WTC11 (cell line): Measurements from ENCODE around the gene MYH11. TPM values are rescaled to one million over a fixed set of nuclear protein-coding genes. Genes with fewer than 3 reads are reported as not detected.

Experiments used
- ATAC-seq: fragments of 200-7000 bp; cut with Tn5 transposase; 2 replicates; pipeline ENCODE4 v1.10.0; 2021; ENCODE audit warnings: mild to moderate bottlenecking, moderate library complexity
- CTCF ChIA-PET: fragments of 300-600 bp; sonication (Branson Sonifier 250); formaldehyde crosslinking; loops from one replicate; lab custom pipeline; 2021; ENCODE audit warnings: antibody characterized with exemption; lab: Charles Lee
- POLR2A ChIA-PET: fragments of 350-600 bp; sonication (Branson Sonifier 250); formaldehyde crosslinking; loops from one replicate; lab custom pipeline; 2021; ENCODE audit warnings: antibody characterized with exemption; lab: Charles Lee
- DNase-seq: peaks from one replicate; pipeline ENCODE4 v3.0.0; 2021; ENCODE audit warnings: low spot score
- H3K27ac Mint-ChIP-seq: 2 replicates; pipeline ENCODE4 v1.8.0; 2021; ENCODE audit warnings: mixed read lengths
- H3K27me3 Mint-ChIP-seq: 2 replicates; pipeline ENCODE4 v1.8.0; 2021; ENCODE audit warnings: low read depth, mild to moderate bottlenecking, moderate library complexity, mixed read lengths
- H3K36me3 Mint-ChIP-seq: 2 replicates; pipeline ENCODE4 v1.8.0; 2021; ENCODE audit warnings: mixed read lengths
- H3K4me1 Mint-ChIP-seq: 2 replicates; pipeline ENCODE4 v1.8.0; 2022; ENCODE audit warnings: mixed read lengths
- H3K4me3 Mint-ChIP-seq: 2 replicates; pipeline ENCODE4 v1.8.0; 2021; ENCODE audit warnings: mild to moderate bottlenecking, moderate library complexity, mixed read lengths
- H3K9me3 Mint-ChIP-seq: 2 replicates; pipeline ENCODE4 v1.8.0; 2021; ENCODE audit warnings: mixed read lengths
- ATF1 ChIP-seq: sonication (generic); formaldehyde crosslinking; IDR thresholded peaks from 2 replicates; pipeline ENCODE4 v1.8.1; 2023; ENCODE audit warnings: mild to moderate bottlenecking, moderate library complexity, missing genetic modification reagents
- E2F1 ChIP-seq: sonication (generic); formaldehyde crosslinking; IDR thresholded peaks from 2 replicates; pipeline ENCODE4 v1.8.0; 2022; ENCODE audit warnings: mild to moderate bottlenecking, missing genetic modification reagents
- ERG ChIP-seq: fragments of 250-450 bp; sonication (Bioruptor Pico); IDR thresholded peaks from 2 replicates; pipeline ENCODE4 v1.8.0; 2021; ENCODE audit warnings: mild to moderate bottlenecking
- ETV6 ChIP-seq: sonication (generic); formaldehyde crosslinking; IDR thresholded peaks from 2 replicates; pipeline ENCODE4 v1.8.1; 2022; ENCODE audit warnings: mild to moderate bottlenecking, missing genetic modification reagents
- FOXP4 ChIP-seq: sonication (generic); formaldehyde crosslinking; IDR thresholded peaks from 2 replicates; pipeline ENCODE4 v1.8.0; 2022; ENCODE audit warnings: mild to moderate bottlenecking, missing genetic modification reagents
- MAX ChIP-seq: sonication (generic); formaldehyde crosslinking; IDR thresholded peaks from 2 replicates; pipeline ENCODE4 v1.8.0; 2022; ENCODE audit warnings: mild to moderate bottlenecking, missing genetic modification reagents
- MXD4 ChIP-seq: fragments of 250-450 bp; sonication (Bioruptor Pico); IDR thresholded peaks from 2 replicates; pipeline ENCODE4 v1.8.0; 2021; ENCODE audit warnings: mild to moderate bottlenecking, moderate library complexity, borderline replicate concordance
- NFE2L1 ChIP-seq: sonication (generic); formaldehyde crosslinking; IDR thresholded peaks from 2 replicates; pipeline ENCODE4 v1.8.1; 2023; ENCODE audit warnings: missing genetic modification reagents
- NR1H2 ChIP-seq: sonication (generic); formaldehyde crosslinking; IDR thresholded peaks from 2 replicates; pipeline ENCODE4 v1.9.0; 2021; ENCODE audit warnings: mild to moderate bottlenecking, moderate library complexity, missing genetic modification reagents
- PRRX2 ChIP-seq: fragments of 250-450 bp; sonication (Bioruptor Pico); IDR thresholded peaks from 2 replicates; pipeline ENCODE4 v1.8.0; 2021; ENCODE audit warnings: mild to moderate bottlenecking
- RORB ChIP-seq: fragments of 250-450 bp; sonication (Bioruptor Pico); IDR thresholded peaks from 2 replicates; pipeline ENCODE4 v1.9.0; 2021; ENCODE audit warnings: mild to moderate bottlenecking
- SP1 ChIP-seq: sonication (generic); formaldehyde crosslinking; conservative IDR thresholded peaks from 2 replicates; pipeline ENCODE4 v1.8.1; 2022; ENCODE audit warnings: missing genetic modification reagents
- TEAD1 ChIP-seq: sonication (generic); formaldehyde crosslinking; IDR thresholded peaks from 2 replicates; pipeline ENCODE4 v1.8.0; 2022; ENCODE audit warnings: mild to moderate bottlenecking, missing genetic modification reagents
- ZBTB21 ChIP-seq: sonication (generic); formaldehyde crosslinking; IDR thresholded peaks from 2 replicates; pipeline ENCODE4 v1.8.1; 2023; ENCODE audit warnings: mild to moderate bottlenecking, missing genetic modification reagents, borderline replicate concordance
- ZNF121 ChIP-seq: sonication (generic); formaldehyde crosslinking; IDR thresholded peaks from 2 replicates; pipeline ENCODE4 v1.8.0; 2023; ENCODE audit warnings: missing genetic modification reagents
- ZNF423 ChIP-seq: fragments of 250-450 bp; sonication (Bioruptor Pico); IDR thresholded peaks from 2 replicates; pipeline ENCODE4 v2.1.2; 2022; ENCODE audit warnings: mild to moderate bottlenecking, moderate library complexity
- ZNF532 ChIP-seq: fragments of 250-450 bp; sonication (Bioruptor Pico); IDR thresholded peaks from 2 replicates; pipeline ENCODE4 v1.9.0; 2021; ENCODE audit warnings: mild to moderate bottlenecking, borderline replicate concordance
- ZNF671 ChIP-seq: fragments of 250-450 bp; sonication (Bioruptor Pico); IDR thresholded peaks from 2 replicates; pipeline ENCODE4 v1.8.0; 2021; ENCODE audit warnings: mild to moderate bottlenecking
- total RNA-seq: library from RNA; stranded (reverse); gene quantifications from 3 replicates; pipeline ENCODE4 v1.2.3, GENCODE V29; 2021
- TF ChIP-seq, protein P1 (sequence below): fragments of 200-600 bp; IDR thresholded peaks from 2 replicates; pipeline ENCODE4 v1.8.0; 2022; ENCODE audit warnings: antibody characterized with exemption
- TF ChIP-seq, protein P2 (sequence below): sonication (generic); formaldehyde crosslinking; conservative IDR thresholded peaks from 2 replicates; pipeline ENCODE4 v1.8.1; 2023; ENCODE audit warnings: mild to moderate bottlenecking, low read depth, missing genetic modification reagents, moderate library complexity
- TF ChIP-seq, protein P3 (sequence below): sonication (generic); formaldehyde crosslinking; IDR thresholded peaks from 2 replicates; pipeline ENCODE4 v1.8.1; 2023; ENCODE audit warnings: mild to moderate bottlenecking, missing genetic modification reagents, moderate library complexity
- TF ChIP-seq, protein P4 (sequence below): sonication (generic); formaldehyde crosslinking; IDR thresholded peaks from 2 replicates; pipeline ENCODE4 v1.8.1; 2023; ENCODE audit warnings: mild to moderate bottlenecking, missing genetic modification reagents, moderate library complexity

The MYH11 gene
- total RNA-seq, 1 experiment from 2014 or later: 0.74 TPM

DNA sequence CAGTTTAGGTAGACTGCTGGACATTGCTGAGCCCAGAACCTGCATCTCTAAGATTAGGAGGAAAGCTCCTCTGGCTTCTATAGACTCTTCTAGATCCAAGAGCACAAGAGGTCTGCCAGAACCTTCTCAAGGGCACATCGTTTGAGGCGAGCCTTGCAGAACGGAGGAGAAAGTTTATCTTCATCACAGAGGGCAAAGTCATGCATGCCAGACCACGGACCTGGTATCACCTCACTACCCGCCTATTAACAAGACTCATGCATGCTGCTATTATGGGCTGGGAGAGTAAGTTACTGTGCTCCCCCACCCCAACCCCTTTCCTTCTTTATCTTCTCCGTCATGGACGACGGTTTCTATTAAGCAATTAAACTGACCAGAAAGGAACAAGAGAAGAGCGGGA, 23.3 kb downstream of the MYH11 start (continued):
- TF ChIP-seq ZNF532 (CRISPR knock-in tag): no peak
- no peak for TF ChIP-seq MXD4 (CRISPR knock-in tag)
- no peak for TF ChIP-seq NFE2L1 (CRISPR knock-in tag)
- TF ChIP-seq SP1 (CRISPR knock-in tag): no peak

- no peaks in the 10 kb centered on the region for H3K9me3 Mint-ChIP-seq
- no peak overlapping the region for H3K27ac Mint-ChIP-seq
- ATAC-seq (no peak), DNase-seq (no peak)
- H3K27me3 Mint-ChIP-seq: no peaks in the 10 kb centered on the region
- no peaks in the 10 kb centered on the region for H3K36me3 Mint-ChIP-seq
- no peaks in the 10 kb centered on the region for H3K4me1 Mint-ChIP-seq
- ChIA-PET CTCF (interaction anchor here (2.5 kb wide), 1 partner anchor 11 kb away, joined by 8 read pairs; no protein-coding TSS in a partner anchor), POLR2A (no interaction called here)
- no peak overlapping the region for H3K4me3 Mint-ChIP-seq
- TF ChIP-seq ZNF121 (no peak), PRRX2 (CRISPR knock-in tag) (no peak), TEAD1 (CRISPR knock-in tag) (no peak), RORB (CRISPR knock-in tag) (no peak), ETV6 (CRISPR knock-in tag) (no peak), MAX (no peak), ZNF671 (CRISPR knock-in tag) (no peak), NR1H2 (CRISPR knock-in tag) (no peak), FOXP4 (no peak), ATF1 (CRISPR knock-in tag) (no peak), ZNF423 (no peak), E2F1 (no peak), ZBTB21 (CRISPR knock-in tag) (no peak), ERG (no peak)
- TF ChIP-seq, protein P1, sequence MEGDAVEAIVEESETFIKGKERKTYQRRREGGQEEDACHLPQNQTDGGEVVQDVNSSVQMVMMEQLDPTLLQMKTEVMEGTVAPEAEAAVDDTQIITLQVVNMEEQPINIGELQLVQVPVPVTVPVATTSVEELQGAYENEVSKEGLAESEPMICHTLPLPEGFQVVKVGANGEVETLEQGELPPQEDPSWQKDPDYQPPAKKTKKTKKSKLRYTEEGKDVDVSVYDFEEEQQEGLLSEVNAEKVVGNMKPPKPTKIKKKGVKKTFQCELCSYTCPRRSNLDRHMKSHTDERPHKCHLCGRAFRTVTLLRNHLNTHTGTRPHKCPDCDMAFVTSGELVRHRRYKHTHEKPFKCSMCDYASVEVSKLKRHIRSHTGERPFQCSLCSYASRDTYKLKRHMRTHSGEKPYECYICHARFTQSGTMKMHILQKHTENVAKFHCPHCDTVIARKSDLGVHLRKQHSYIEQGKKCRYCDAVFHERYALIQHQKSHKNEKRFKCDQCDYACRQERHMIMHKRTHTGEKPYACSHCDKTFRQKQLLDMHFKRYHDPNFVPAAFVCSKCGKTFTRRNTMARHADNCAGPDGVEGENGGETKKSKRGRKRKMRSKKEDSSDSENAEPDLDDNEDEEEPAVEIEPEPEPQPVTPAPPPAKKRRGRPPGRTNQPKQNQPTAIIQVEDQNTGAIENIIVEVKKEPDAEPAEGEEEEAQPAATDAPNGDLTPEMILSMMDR: no peak
- TF ChIP-seq, protein P2, sequence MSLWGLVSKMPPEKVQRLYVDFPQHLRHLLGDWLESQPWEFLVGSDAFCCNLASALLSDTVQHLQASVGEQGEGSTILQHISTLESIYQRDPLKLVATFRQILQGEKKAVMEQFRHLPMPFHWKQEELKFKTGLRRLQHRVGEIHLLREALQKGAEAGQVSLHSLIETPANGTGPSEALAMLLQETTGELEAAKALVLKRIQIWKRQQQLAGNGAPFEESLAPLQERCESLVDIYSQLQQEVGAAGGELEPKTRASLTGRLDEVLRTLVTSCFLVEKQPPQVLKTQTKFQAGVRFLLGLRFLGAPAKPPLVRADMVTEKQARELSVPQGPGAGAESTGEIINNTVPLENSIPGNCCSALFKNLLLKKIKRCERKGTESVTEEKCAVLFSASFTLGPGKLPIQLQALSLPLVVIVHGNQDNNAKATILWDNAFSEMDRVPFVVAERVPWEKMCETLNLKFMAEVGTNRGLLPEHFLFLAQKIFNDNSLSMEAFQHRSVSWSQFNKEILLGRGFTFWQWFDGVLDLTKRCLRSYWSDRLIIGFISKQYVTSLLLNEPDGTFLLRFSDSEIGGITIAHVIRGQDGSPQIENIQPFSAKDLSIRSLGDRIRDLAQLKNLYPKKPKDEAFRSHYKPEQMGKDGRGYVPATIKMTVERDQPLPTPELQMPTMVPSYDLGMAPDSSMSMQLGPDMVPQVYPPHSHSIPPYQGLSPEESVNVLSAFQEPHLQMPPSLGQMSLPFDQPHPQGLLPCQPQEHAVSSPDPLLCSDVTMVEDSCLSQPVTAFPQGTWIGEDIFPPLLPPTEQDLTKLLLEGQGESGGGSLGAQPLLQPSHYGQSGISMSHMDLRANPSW (CRISPR knock-in tag): no peak
- TF ChIP-seq, protein P3, sequence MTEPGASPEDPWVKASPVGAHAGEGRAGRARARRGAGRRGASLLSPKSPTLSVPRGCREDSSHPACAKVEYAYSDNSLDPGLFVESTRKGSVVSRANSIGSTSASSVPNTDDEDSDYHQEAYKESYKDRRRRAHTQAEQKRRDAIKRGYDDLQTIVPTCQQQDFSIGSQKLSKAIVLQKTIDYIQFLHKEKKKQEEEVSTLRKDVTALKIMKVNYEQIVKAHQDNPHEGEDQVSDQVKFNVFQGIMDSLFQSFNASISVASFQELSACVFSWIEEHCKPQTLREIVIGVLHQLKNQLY (CRISPR knock-in tag): no peak
- TF ChIP-seq, protein P4, sequence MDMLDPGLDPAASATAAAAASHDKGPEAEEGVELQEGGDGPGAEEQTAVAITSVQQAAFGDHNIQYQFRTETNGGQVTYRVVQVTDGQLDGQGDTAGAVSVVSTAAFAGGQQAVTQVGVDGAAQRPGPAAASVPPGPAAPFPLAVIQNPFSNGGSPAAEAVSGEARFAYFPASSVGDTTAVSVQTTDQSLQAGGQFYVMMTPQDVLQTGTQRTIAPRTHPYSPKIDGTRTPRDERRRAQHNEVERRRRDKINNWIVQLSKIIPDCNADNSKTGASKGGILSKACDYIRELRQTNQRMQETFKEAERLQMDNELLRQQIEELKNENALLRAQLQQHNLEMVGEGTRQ (CRISPR knock-in tag): no peak
Observed at GRCh38 chr16:15832241-15832640, 24.6 kb downstream of the MYH11 start.
